SH-SY5Y (cell line): ENCODE results near the gene TRAF6.

ENCODE experiments used
- GATA2 ChIP-seq: IDR thresholded peaks from 2 replicates; pipeline ENCODE4 v1.6.1; 2011; ENCODE audit warnings: mild to moderate bottlenecking, low read depth, low read length
- GATA3 ChIP-seq: IDR thresholded peaks from 2 replicates; pipeline ENCODE4 v1.6.1; 2011; ENCODE audit warnings: low read depth, mild to moderate bottlenecking, low read length, moderate library complexity

- TF ChIP-seq GATA2 (no peak), GATA3 (no peak)
Measured at GRCh38 chr11:36451045-36451444, 59.0 kb downstream of the TRAF6 start.
